Fibroblast of mammary gland (primary cell): ENCODE data around the gene BCAR1.
"Not testable (repeated sequence)": the region's sequence is repeated elsewhere in the genome, so short reads cannot be mapped to it uniquely, and the experiment has no call there.

Source experiments
- DNase-seq: peaks from one replicate; pipeline ENCODE4 v3.0.0-alpha.2; 2010; ENCODE audit warnings: low read depth
- H3K4me3 ChIP-seq: 2 replicates; pipeline ENCODE4 v1.5.1; 2011; ENCODE audit warnings: low read depth, mild to moderate bottlenecking, low read length, moderate library complexity; ENCODE audit not compliant: control insufficient read depth
- CTCF ChIP-seq: conservative IDR thresholded peaks from 2 replicates; pipeline ENCODE4 v1.5.1; 2011; ENCODE audit warnings: low read depth, low read length, inconsistent platforms; ENCODE audit not compliant: control insufficient read depth, insufficient read depth

BCAR1 gene

DNA sequence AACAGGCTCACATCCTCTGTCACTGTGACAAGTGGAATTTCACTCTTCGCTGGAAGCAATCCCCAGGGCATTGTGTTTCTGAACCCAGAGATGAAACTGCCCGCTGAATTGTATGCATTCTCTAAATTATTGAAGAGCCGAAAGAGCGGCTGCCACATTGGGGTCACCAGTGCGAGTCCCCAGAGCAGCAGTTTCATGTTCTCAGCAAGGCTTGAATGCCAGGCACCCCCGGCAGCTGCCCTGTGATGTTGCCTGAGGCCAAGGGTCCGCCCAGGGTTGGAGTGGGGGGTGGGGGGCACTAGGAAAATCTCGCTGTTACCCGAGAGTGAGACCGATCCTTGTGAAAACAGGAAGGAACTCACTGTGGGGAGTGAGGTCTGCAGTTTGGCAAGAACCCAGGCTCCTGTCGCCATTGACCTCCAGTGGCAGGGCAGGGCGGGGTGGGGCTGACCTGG is 20.7 kb upstream of the BCAR1 start:
- no peak overlapping the region for H3K4me3 ChIP-seq
- DNase-seq = no peak
- TF ChIP-seq CTCF = no peak

- H3K4me3 ChIP-seq = no peak overlapping the region
- no peak for TF ChIP-seq CTCF
- no peak for DNase-seq
Measured at GRCh38 chr16:75271441-75272096, 20.1 kb upstream of the BCAR1 start.

DNA sequence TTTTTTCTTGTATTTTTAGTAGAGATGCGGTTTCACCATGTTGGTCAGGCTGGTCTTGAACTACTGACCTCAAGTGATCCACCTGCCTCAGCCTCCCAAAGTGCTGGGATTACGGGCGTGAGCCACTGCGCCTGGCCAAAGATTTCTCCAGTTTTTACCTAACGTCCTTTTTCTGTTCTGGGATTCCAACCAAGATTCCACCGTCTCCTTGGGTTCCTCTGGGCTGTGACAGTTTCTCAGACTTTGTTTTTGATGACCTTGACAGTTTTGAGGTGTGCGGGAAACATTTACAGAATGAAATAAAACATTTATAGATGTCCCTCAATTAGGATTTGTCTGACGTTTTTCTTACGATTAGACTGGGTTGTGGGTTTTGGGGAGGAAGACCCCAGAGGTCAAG is 17.9 kb upstream of the BCAR1 start:
- DNase-seq, H3K4me3 ChIP-seq: not testable (repeated sequence)

DNA sequence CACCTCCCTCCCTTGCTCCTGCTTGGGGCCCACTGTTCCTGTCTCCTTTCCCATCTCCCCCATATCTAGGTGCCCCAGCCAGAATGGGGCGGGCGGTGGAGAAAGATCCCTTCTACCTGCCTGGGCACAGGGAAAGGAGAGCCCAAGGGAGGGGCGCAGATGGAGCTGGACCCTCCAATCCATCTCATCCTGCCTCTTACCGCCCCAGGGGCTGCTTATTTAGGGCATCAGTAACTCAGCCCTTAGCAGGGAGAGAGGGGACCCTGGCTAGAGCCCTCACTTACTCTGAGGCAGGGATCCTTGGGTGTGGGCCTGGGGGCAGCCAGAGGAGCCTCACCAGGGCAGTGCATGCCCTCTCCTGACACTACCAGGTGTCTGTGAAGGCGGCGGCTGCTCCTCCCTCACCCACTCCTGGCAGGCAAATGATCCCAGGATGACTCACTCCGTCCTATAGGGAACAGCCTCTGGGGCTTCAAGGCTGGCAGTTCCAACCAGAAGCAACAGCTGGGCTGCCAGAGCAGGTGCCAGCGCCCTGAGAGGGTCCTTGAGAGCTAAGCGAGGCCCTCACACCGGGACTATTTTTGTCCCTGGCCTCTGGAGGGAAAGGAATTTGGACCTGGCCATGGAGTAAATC is 16.3 kb upstream of the BCAR1 start:
- DNase-seq = peak; percentile 57
- H3K4me3 ChIP-seq = no peak overlapping the region
- TF ChIP-seq CTCF = no peak

DNA sequence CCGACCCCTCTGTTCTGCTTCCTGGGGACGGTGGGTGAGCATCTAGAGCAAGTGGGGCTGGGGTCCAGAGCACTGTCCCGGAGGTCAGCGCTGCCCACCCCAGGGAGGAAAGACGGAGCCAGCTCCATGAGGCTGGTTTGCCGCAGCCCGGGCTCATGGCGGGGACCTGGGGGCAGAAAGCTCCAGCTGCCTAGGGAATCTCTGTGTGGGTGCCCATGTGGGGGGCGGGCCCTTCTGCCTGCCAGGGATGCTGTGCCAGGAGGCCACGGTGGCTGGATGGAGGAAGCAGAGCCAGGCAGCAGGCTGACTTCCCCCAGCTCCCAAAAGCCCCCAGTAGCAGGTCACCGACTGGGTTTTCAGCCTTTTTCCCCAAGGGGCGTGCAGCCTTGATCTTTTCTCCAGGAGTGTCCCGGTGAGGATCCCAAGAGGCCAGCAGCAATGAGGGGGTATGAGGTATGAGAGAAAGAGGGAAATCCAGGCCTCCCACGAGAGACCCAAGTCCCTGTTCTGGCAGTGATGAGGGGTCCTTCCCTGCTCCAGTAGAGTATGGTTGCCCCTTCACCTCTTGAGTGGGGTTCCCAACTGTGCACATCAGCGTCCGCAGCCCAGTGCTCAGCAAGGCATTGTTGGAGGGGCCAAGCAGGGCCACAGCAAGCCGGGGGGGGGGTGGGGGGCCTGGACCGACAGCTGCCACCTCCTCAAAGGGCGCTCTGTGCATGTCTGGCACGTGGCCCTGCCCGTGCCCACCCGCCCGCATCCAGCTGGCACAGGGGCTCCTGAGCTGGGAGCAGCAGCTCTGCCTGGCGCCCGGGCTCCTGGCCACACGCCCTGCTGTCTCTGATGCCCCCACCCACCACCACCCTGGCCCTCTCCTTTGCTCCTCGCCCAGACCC is 15.6 kb upstream of the BCAR1 start:
- no peak for DNase-seq
- H3K4me3 ChIP-seq = no peak overlapping the region
- no peak for TF ChIP-seq CTCF

DNA sequence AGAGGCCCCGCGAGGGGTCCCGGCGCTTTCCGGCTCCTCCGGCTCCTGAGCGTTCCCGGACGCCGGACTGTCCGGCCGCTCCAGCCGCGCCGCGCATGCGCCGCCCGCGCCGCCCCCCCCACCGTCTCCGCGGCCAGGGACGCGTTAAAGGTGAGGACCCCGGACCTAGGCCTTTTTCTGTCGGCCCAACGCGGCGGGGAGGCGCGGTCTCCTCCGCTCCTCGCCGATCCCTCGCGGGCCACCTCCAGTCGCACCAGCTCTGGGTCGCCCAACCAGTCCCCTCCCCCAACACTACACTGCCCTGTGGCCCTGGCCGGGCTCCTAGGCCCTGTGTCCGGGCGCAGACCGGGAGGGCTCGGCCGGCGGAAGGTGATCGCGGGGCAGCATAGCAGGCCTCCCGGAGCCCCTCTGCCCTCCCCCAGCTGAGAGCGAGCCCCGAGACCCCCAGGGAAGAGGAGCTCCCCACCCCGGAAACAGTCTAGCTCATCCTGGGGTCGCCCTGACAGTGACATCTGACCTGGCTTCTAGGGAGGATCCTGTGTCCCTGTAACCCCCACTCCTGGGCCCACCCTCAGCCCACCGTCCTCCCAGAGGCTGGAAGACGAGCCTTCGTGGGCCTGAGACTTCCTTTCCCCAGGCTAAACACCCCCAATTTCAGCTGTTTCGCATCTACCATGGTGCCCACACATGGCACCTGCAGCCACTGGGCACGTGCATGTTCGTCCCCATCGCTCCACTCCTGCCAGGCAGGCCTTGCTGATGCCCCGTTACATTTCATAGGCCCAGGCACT is 14.7 kb upstream of the BCAR1 start:
- H3K4me3 ChIP-seq = peak overlapping the region; percentile 86
- TF ChIP-seq CTCF = no peak
- peak; percentile 42 for DNase-seq
